Measurements from ENCODE around the gene AMDHD2.

DNA sequence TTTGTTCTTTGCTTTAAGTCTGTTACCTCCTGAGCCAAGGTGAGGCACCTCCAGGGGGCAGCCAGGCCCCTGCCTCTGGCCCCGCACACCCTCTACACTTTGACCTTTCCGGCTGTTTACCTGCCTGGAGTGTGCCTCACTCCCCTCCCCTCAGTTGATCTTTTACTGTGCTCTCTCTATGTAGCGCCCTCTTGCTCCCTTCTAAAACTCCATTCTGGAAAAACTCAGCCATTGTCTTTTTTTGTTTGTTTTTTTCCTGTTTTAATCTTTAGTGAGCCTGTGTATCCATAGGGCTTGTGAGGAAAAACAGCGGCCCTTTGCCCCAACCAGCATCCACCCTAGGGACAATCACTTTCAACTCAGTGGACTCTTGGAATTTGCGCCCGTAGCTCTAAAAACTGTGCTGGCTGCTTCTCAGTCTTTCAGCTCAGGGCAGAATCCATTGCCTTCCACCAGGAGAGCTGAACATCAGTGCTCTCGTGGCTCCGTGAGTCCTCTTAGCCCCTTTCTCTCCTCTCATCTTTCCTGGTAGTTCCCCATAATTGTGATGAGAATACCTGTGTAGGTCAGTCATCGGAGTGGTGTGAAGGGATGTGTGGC is 4.3 kb downstream of the AMDHD2 start:
- TF ChIP-seq, protein P1, sequence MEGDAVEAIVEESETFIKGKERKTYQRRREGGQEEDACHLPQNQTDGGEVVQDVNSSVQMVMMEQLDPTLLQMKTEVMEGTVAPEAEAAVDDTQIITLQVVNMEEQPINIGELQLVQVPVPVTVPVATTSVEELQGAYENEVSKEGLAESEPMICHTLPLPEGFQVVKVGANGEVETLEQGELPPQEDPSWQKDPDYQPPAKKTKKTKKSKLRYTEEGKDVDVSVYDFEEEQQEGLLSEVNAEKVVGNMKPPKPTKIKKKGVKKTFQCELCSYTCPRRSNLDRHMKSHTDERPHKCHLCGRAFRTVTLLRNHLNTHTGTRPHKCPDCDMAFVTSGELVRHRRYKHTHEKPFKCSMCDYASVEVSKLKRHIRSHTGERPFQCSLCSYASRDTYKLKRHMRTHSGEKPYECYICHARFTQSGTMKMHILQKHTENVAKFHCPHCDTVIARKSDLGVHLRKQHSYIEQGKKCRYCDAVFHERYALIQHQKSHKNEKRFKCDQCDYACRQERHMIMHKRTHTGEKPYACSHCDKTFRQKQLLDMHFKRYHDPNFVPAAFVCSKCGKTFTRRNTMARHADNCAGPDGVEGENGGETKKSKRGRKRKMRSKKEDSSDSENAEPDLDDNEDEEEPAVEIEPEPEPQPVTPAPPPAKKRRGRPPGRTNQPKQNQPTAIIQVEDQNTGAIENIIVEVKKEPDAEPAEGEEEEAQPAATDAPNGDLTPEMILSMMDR (conservative IDR thresholded peaks at IDR 0.05; ENCODE audit: low read depth, low read length) = no peak
- TF ChIP-seq EZH2 (IDR thresholded peaks at IDR 0.05; ENCODE audit: low read length, unreplicated experiment) (no peak), EZH2phosphoT487 (IDR thresholded peaks at IDR 0.05; ENCODE audit: borderline replicate concordance, low read length) (no peak)

Measured in PC-3 (cell line).